HEK293 (cell line): ENCODE results near the gene TAOK3.
A peak's percentile ranks its signal among the peaks of the same experiment; 100 is the strongest.

ENCODE experiments used
- CTCF ChIA-PET: fragments of 350-600 bp; formaldehyde crosslinking; extraction: SDS; loops from one replicate; lab custom pipeline; 2021; ENCODE audit warnings: antibody characterized with exemption; lab: Yijun Ruan, JAX
- POLR2A ChIA-PET: fragments of 300-600 bp; formaldehyde crosslinking; extraction: SDS; loops from one replicate; lab custom pipeline; 2020; ENCODE audit warnings: antibody characterized with exemption, inconsistent platforms; lab: Yijun Ruan, JAX
- H3K27ac ChIP-seq: fragments of 200-500 bp; sonication (Bioruptor generic); 2 replicates; pipeline ENCODE4 v1.5.1; 2014; ENCODE audit warnings: low read depth, low read length, control low read depth, inconsistent platforms; ENCODE audit errors: extremely low read depth
- H3K36me3 ChIP-seq, 2 experiments: fragments of 200-500 bp in 1 of 2; sonication (Bioruptor generic) in 1 of 2; 1 replicate in 1 of 2; 2 replicates in 1 of 2; pipeline ENCODE4 v1.5.1; 2014 to 2017; ENCODE audit warnings: inconsistent platforms in 2 of 2, low read length in 2 of 2; ENCODE audit not compliant: control insufficient read depth in 2 of 2, insufficient read depth in 1 of 2
- H3K4me1 ChIP-seq: fragments of 200-500 bp; sonication (Bioruptor generic); 2 replicates; pipeline ENCODE4 v1.5.1; 2014; ENCODE audit warnings: mild to moderate bottlenecking, low read length, inconsistent platforms; ENCODE audit not compliant: control insufficient read depth, insufficient read depth
- H3K4me3 ChIP-seq: 2 replicates; pipeline ENCODE4 v1.5.1; 2011; ENCODE audit warnings: low read depth, mild to moderate bottlenecking, control low read depth, low read length, moderate library complexity
- H3K9me3 ChIP-seq: fragments of 200-500 bp; sonication (Bioruptor generic); 2 replicates; pipeline ENCODE4 v1.5.1; 2014; ENCODE audit warnings: low read depth, low read length, inconsistent platforms; ENCODE audit not compliant: control insufficient read depth, insufficient read depth
- HOXC10 ChIP-seq: sonication (generic); formaldehyde crosslinking; IDR thresholded peaks from 2 replicates; pipeline ENCODE4 v1.8.1; 2023; ENCODE audit warnings: mild to moderate bottlenecking, missing genetic modification reagents
- PRDM10 ChIP-seq: fragments of 450-650 bp; formaldehyde crosslinking; IDR thresholded peaks from 2 replicates; pipeline ENCODE4 v1.5.1; 2016; ENCODE audit warnings: missing biosample characterization, missing genetic modification characterization
- PRDM6 ChIP-seq: fragments of 450-650 bp; formaldehyde crosslinking; IDR thresholded peaks from 2 replicates; pipeline ENCODE4 v1.5.1; 2017; ENCODE audit warnings: missing biosample characterization, missing genetic modification characterization
- TCF7L2 ChIP-seq: IDR thresholded peaks from 2 replicates; pipeline ENCODE4 v1.6.1; 2011; ENCODE audit warnings: low read depth, mild to moderate bottlenecking, inconsistent platforms, low read length, moderate library complexity, borderline replicate concordance
- ZBTB20 ChIP-seq: fragments of 450-650 bp; formaldehyde crosslinking; IDR thresholded peaks from 2 replicates; pipeline ENCODE4 v1.5.1; 2016; ENCODE audit warnings: missing biosample characterization, missing genetic modification characterization
- ZFP69B ChIP-seq: fragments of 450-650 bp; formaldehyde crosslinking; IDR thresholded peaks from 2 replicates; pipeline ENCODE4 v1.5.1; 2016; ENCODE audit warnings: missing biosample characterization, missing genetic modification characterization
- ZNF155 ChIP-seq: fragments of 450-650 bp; formaldehyde crosslinking; IDR thresholded peaks from 2 replicates; pipeline ENCODE4 v1.5.1; 2016; ENCODE audit warnings: missing biosample characterization, missing genetic modification characterization
- ZNF157 ChIP-seq: fragments of 450-650 bp; formaldehyde crosslinking; IDR thresholded peaks from 2 replicates; pipeline ENCODE4 v1.5.1; 2016; ENCODE audit warnings: missing biosample characterization, missing genetic modification characterization
- ZNF169 ChIP-seq: fragments of 450-650 bp; formaldehyde crosslinking; IDR thresholded peaks from 2 replicates; pipeline ENCODE4 v1.5.1; 2016; ENCODE audit warnings: missing biosample characterization, missing genetic modification characterization
- ZNF19 ChIP-seq: fragments of 450-650 bp; formaldehyde crosslinking; IDR thresholded peaks from 2 replicates; pipeline ENCODE4; 2016; ENCODE audit warnings: missing biosample characterization, missing genetic modification characterization, low read depth
- ZNF2 ChIP-seq: fragments of 450-650 bp; formaldehyde crosslinking; IDR thresholded peaks from 2 replicates; pipeline ENCODE4 v1.5.1; 2016; ENCODE audit warnings: missing biosample characterization, missing genetic modification characterization
- ZNF324 ChIP-seq: fragments of 450-650 bp; formaldehyde crosslinking; IDR thresholded peaks from 2 replicates; pipeline ENCODE4 v1.5.1; 2016; ENCODE audit warnings: missing biosample characterization, missing genetic modification characterization
- ZNF423 ChIP-seq: fragments of 450-650 bp; formaldehyde crosslinking; IDR thresholded peaks from 2 replicates; pipeline ENCODE4 v1.5.1; 2016; ENCODE audit warnings: missing biosample characterization, missing genetic modification characterization
- ZNF449 ChIP-seq: fragments of 450-650 bp; formaldehyde crosslinking; IDR thresholded peaks from 2 replicates; pipeline ENCODE4 v1.5.1; 2017; ENCODE audit warnings: missing biosample characterization, mild to moderate bottlenecking, missing genetic modification characterization, moderate library complexity
- ZNF48 ChIP-seq: fragments of 450-650 bp; formaldehyde crosslinking; IDR thresholded peaks from 2 replicates; pipeline ENCODE4 v1.5.1; 2016; ENCODE audit warnings: missing biosample characterization, missing genetic modification characterization
- ZNF514 ChIP-seq: fragments of 450-650 bp; formaldehyde crosslinking; IDR thresholded peaks from 2 replicates; pipeline ENCODE4 v1.5.1; 2016; ENCODE audit warnings: missing biosample characterization, missing genetic modification characterization
- ZNF530 ChIP-seq: fragments of 450-650 bp; formaldehyde crosslinking; IDR thresholded peaks from 2 replicates; pipeline ENCODE4 v1.5.1; 2016; ENCODE audit warnings: low read depth, missing biosample characterization, missing genetic modification characterization
- ZNF548 ChIP-seq: fragments of 450-650 bp; formaldehyde crosslinking; IDR thresholded peaks from 2 replicates; pipeline ENCODE4 v1.5.1; 2016; ENCODE audit warnings: missing biosample characterization, missing genetic modification characterization
- ZNF776 ChIP-seq: fragments of 450-650 bp; formaldehyde crosslinking; IDR thresholded peaks from 2 replicates; pipeline ENCODE4 v1.5.0; 2017; ENCODE audit warnings: missing biosample characterization, missing genetic modification characterization, borderline replicate concordance
- ZSCAN16 ChIP-seq: fragments of 450-650 bp; formaldehyde crosslinking; IDR thresholded peaks from 2 replicates; pipeline ENCODE4 v1.5.1; 2016; ENCODE audit warnings: missing biosample characterization, missing genetic modification characterization
- TF ChIP-seq, protein P1 (sequence below): fragments of 450-650 bp; IDR thresholded peaks from 2 replicates; pipeline ENCODE4 v1.5.1; 2018; ENCODE audit warnings: missing biosample characterization, mild to moderate bottlenecking, missing genetic modification characterization
- TF ChIP-seq, protein P2 (sequence below): fragments of 450-650 bp; formaldehyde crosslinking; IDR thresholded peaks from 2 replicates; pipeline ENCODE4 v1.5.1; 2017; ENCODE audit warnings: missing biosample characterization, missing genetic modification characterization

The TAOK3 gene

GRCh38 chr12:118337194-118337838 lies 35.4 kb downstream of the TAOK3 start:
- Histone ChIP-seq H3K4me3 (no peak overlapping the region), H3K36me3 (no peaks in the 10 kb centered on the region), H3K9me3 (no peaks in the 10 kb centered on the region), H3K27ac (no peak overlapping the region), H3K4me1 (peaks cover 6% of the 10 kb centered on the region; the same call in 1 of the 2 replicates)
- TF ChIP-seq ZNF530 (no peak), ZNF324 (tag by site-specific recombination) (no peak), TCF7L2 (no peak), PRDM6 (tag by site-specific recombination) (peak; percentile 25; the same call in 1 of the 2 replicates), PRDM10 (tag by site-specific recombination) (peak; percentile 53)
- TF ChIP-seq, protein P1, sequence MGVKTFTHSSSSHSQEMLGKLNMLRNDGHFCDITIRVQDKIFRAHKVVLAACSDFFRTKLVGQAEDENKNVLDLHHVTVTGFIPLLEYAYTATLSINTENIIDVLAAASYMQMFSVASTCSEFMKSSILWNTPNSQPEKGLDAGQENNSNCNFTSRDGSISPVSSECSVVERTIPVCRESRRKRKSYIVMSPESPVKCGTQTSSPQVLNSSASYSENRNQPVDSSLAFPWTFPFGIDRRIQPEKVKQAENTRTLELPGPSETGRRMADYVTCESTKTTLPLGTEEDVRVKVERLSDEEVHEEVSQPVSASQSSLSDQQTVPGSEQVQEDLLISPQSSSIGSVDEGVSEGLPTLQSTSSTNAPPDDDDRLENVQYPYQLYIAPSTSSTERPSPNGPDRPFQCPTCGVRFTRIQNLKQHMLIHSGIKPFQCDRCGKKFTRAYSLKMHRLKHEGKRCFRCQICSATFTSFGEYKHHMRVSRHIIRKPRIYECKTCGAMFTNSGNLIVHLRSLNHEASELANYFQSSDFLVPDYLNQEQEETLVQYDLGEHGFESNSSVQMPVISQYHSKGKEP (tag by site-specific recombination): peak; percentile 35; the same call in 1 of the 2 replicates
- ChIA-PET POLR2A (interaction anchor here (0.6 kb wide), 1 partner anchor 351 kb away, joined by 4 read pairs; no protein-coding TSS in a partner anchor), CTCF (interaction anchor here (1.2 kb wide), 1 partner anchor 41 kb away, joined by 5 read pairs; no protein-coding TSS in a partner anchor)

DNA sequence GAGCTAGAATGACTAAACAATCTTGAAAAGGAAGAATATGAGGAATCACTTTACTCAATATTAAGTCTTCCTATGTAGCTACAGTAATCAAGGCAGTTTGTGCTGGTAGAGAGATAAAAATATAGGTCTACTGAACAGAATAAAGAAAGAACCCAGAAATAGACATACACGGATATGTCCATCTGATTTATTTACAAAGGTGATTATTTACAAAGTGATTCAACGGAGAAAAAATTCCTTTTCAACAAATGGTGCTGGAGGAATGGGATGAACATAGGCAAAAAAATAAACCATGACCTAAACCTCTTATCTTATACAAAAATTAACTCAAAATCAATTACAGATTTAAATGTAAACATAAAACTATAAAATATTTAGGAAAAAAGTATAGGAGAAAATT lies 36.6 kb downstream of the TAOK3 start:
- CTCF ChIA-PET: no interaction called here
- H3K4me1 ChIP-seq: peaks cover 10% of the 10 kb centered on the region

More for the DNA sequence above, 36.6 kb downstream of the TAOK3 start:
- H3K36me3 ChIP-seq: no peaks in the 10 kb centered on the region
- POLR2A ChIA-PET: interaction anchor here (1.5 kb wide), 1 partner anchor 200 kb away, joined by 4 read pairs; the partner anchor contains the start of gene PEBP1
- H3K27ac ChIP-seq: no peak overlapping the region
- TF ChIP-seq ZSCAN16 (tag by site-specific recombination) (no peak), ZNF157 (tag by site-specific recombination) (no peak), ZNF449 (tag by site-specific recombination) (no peak), HOXC10 (no peak), ZFP69B (tag by site-specific recombination) (no peak), ZNF2 (no peak), ZBTB20 (tag by site-specific recombination) (no peak), ZNF169 (tag by site-specific recombination) (no peak), ZNF423 (tag by site-specific recombination) (no peak), ZNF548 (tag by site-specific recombination) (no peak), ZNF48 (no peak), ZNF776 (tag by site-specific recombination) (no peak), ZNF514 (tag by site-specific recombination) (no peak), ZNF19 (tag by site-specific recombination) (no peak), ZNF155 (no peak)
- TF ChIP-seq, protein P2, sequence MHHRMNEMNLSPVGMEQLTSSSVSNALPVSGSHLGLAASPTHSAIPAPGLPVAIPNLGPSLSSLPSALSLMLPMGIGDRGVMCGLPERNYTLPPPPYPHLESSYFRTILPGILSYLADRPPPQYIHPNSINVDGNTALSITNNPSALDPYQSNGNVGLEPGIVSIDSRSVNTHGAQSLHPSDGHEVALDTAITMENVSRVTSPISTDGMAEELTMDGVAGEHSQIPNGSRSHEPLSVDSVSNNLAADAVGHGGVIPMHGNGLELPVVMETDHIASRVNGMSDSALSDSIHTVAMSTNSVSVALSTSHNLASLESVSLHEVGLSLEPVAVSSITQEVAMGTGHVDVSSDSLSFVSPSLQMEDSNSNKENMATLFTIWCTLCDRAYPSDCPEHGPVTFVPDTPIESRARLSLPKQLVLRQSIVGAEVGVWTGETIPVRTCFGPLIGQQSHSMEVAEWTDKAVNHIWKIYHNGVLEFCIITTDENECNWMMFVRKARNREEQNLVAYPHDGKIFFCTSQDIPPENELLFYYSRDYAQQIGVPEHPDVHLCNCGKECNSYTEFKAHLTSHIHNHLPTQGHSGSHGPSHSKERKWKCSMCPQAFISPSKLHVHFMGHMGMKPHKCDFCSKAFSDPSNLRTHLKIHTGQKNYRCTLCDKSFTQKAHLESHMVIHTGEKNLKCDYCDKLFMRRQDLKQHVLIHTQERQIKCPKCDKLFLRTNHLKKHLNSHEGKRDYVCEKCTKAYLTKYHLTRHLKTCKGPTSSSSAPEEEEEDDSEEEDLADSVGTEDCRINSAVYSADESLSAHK (tag by site-specific recombination): no peak
- TF ChIP-seq, all 188 proteins: peak for 0
- no peak overlapping the region for H3K4me3 ChIP-seq
- no peaks in the 10 kb centered on the region for H3K9me3 ChIP-seq
